NCI-H226 (cell line): Measurements from ENCODE around the gene NEDD4.
"Not testable (repeated sequence)": the region's sequence is repeated elsewhere in the genome, so short reads cannot be mapped to it uniquely, and the experiment has no call there.

ENCODE experiments used
- DNase-seq: peaks from one replicate; pipeline ENCODE4 v3.0.0-alpha.2; 2015

The NEDD4 gene

GRCh38 chr15:55993111-55993803 lies at the start of gene NEDD4:
TSS of gene NEDD4 (minus strand) at chr15:55993612. CDS start at chr15:55993555, 57 bp downstream.
- DNase-seq = peak; percentile 93

DNA sequence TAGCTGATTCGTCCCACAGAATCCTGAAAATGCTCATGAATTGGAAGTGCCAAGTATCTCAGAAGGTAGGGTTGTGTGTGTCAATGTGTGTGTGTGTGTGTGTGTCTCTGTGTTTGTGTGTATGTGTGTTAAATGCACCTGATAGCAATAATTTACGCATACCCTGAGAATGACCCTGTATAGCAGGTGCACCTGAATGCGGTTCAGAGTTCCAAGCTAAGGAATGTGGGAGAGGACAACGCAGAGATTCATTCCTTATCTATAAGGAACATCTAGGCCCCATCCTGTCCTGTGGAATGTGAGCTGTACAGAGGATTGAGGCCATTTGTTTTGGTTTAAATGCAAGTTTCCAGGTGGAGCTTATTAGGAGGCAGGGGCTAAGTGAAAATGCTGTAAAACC lies 49.1 kb upstream of the NEDD4 start:
- DNase-seq = no peak

DNA sequence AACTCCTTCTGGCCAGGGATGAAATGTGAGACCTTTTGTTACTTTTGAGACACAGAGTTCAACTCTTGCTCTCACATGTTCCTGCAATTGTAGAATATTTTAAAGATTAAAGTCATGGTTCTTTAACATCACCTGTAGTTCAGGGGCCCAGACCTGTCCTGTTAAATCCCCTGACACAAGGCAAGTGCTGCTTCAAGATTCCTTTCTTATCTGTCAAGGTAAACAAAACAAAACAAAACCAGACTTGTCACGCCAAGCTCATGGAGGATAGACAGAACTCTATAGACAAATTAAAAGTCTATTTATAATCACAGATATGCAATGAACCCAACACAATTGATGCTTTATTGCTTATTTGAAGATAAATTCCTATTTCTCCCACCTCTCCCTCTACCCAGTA lies 48.6 kb upstream of the NEDD4 start:
- DNase-seq = no peak

DNA sequence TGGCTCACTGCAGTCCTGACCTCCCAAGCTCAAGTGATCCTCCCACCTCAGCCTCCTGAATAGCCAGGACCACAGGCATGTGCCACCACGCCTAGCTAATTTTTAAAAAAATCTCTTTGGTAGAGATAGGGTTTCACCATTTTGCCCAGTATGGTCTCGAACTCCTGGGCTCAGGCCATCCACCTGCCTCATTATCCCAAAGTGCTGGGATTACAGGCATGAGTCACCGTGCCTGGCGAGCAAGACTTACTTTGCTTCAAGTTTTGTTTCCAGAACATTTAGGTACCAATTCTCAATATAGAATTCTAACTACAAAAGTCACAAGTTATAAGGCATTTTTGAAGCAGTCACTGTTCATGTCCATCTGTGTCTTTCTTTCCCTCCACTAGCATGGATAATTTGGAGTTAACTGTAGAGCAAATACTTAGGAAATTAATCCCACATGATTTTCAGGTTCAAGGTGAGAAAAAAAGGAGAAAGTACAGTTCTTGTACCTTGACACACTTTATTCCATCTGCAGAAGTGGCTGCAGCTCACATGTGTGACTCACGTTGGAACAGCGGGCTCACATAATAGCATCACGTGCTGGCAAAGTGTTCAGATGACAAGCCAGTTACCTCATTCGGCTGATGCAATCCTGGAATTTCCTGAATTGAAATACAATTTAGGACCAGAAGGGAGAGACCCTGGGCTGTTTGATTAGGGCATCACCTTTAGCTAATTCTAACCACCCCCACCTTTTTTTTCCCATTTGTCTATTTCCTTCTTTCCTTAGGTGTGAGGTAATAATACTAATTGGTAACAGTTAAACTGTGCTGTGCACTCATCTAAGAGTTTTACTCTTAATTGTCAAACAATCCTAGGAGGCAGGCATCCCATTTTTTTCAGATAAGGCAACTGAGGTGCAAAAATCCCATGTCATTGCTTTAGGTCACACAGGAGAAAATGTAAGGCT lies 46.9 kb upstream of the NEDD4 start:
- DNase-seq = peak; percentile 98

GRCh38 chr15:56038707-56039106 lies 45.3 kb upstream of the NEDD4 start:
- DNase-seq = no peak

- DNase-seq = no peak
These were observed 44.6 kb upstream of the NEDD4 start for GRCh38 chr15:56038015-56038414.

- no peak for DNase-seq
These were observed 43.2 kb upstream of the NEDD4 start for GRCh38 chr15:56036546-56037067.

DNA sequence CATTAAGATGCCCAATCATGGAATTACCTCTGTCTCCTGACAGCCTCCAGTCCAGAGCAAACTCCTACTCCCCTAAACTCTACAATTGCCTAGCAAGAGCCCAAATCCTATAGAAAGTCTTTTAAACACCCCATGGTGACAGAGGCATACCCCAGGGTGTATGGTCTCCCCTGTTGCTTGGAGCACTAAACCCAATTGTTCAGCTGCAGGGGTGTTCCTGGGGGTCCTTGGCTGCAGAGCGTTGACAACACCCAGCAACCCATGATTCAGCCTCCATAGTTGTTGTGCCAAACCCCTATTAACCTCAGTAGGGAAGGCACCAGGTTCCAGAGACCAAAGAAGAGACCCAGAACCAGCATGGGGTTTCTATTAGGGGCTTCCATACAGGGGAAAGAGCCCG lies 41.8 kb upstream of the NEDD4 start:
- DNase-seq = no peak

DNA sequence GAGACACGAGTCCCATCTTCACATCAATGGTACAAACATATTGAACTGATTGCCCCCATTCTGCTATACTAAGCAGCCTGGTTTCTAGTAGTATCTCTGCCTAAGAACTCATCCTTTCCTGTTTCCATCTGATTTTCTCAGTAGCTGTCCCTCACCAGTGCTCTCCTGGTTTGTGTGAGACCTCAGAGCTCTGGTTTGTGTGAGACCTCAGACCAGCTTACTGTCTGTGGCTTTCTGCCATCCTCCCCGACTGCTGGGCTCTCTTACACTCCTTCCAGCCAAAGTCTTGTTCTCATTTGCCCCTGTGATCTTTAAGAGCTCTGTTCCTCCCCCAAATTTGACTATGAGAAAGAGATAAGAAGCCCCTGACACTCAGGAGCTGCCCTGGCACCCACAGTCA lies 41.1 kb upstream of the NEDD4 start:
- no peak for DNase-seq

DNA sequence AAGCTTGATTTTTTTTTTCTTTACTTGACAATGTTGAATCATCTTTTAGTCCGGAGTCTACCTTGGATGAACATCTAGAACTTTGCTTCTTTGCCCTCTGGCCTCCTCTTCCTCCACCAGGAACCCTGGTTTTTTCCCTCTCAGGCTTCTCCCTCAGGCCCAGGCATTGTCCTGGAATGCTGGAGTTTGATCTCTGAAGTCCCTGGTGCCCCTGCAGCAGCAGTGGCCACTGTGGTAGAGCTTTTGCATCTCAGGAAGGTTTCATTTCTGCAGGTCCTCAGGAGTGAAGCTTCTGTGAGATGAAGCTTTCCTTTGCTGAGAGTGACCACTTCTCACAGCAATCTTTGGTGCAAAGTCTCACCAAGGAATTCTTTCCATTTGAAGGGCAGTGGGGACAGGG lies 39.0 kb upstream of the NEDD4 start:
- no peak for DNase-seq

GRCh38 chr15:56031836-56032235 lies 38.4 kb upstream of the NEDD4 start:
- no peak for DNase-seq

- no peak for DNase-seq
These were observed 38.0 kb upstream of the NEDD4 start for GRCh38 chr15:56031402-56031801.

- DNase-seq = peak; percentile 88
These were observed 35.0 kb upstream of the NEDD4 start for GRCh38 chr15:56028430-56028829.

- peak; percentile 49 for DNase-seq
These were observed 29.7 kb upstream of the NEDD4 start for GRCh38 chr15:56023160-56023559.

DNA sequence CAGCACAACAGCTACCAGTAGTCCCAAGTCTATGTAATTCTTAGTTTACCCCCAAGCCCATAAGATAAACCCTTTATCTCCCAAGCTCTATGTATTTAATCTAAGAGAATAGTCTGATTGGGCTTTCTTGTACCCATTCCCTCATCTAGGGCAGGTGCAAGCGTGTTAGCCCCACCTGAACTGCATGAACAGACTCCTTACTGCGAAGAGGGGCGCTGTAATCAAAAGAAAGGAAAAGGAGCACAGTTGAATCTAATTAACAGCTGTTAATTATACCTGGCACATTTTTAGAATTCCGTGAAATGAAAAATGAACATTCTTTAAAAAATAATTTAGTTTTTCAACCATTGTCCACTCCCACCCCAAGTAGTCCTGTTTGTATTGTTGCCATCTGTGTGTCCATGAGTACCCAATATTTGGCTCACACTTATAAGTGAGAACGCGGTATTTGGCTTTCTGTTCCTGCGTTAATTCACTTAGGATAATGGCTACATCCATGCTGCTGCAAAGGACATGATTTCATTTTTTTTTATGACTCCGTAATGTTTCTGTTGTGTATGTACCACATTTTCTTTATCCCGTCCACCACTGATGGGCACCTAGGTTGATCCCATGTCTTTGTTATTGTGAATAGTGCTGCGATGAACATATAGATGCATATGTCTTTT lies 26.5 kb upstream of the NEDD4 start:
- no peak for DNase-seq

DNA sequence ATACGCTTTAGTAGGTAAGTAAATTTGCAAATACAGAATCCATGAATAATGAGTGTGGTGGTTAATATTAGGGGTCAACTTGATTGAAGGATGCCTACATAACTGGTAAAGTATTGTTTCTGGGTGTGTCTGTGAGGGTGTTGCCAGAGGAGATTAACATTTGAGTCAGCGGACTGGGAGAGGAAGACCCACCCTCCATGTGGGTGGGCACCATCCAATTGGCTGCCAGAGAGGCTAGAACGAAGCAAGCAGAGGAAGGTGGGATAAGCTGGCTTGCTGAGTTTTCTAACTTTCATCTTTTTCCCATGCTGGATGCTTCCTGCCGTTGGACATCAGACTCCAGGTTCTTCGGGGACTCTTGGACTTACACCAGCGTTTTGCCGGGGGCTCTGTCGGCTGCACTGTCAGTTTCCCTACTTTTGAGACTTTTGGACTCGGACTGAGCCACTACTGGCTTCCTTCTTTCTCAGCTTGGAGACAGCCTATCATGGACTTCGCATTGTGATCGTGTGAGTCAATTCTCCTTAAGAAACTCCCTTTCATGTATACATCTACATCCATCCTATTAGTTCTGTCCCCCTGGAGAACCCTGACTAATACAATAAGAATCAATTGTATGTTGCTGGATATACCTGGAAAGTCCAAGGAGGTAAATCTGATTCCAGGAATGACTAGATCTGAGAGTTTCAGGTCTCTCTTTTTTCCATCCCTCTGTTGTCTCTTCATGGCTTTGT lies 25.8 kb upstream of the NEDD4 start:
- peak; percentile 92 for DNase-seq

DNA sequence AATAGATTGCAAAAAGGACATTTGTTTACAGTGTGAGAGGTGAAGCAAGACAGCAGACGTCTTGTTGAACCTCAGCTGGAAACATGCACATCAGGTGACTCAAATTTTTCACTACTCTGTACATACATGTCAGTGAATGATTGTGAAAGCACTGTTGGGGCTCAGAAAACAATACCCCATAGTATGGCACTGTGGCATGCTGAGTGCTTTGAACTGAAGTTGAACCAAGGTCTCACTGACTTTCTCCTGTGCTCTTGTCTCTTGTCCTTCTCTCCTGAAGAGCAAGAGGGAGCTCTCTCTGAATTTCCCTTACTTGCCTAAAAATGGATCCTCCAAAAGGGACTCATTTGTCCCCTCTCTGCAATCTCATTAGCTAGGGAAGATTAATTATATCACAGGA lies 24.5 kb upstream of the NEDD4 start:
- DNase-seq = peak; percentile 40

- DNase-seq = no peak
These were observed 24.1 kb upstream of the NEDD4 start for GRCh38 chr15:56017511-56017910.

DNA sequence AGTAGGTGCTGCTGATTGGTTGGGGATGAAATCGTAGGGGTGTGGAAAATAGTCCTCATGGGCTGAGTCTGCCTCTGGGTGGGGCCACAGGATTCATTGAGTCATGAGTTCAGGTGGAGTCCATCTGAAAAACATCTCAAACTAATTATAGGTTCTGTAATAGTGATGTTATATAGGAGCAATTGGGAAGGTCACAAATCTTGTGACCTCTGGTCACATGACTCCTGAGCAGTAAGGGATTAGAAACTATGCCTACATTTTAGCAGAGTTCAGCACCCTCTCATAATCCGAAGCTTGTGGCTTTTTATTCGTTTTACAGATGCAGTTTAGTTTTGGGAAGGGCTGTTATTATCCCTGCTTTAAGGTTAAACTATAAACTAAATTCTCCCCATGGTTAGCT lies 22.9 kb upstream of the NEDD4 start:
- no peak for DNase-seq

DNA sequence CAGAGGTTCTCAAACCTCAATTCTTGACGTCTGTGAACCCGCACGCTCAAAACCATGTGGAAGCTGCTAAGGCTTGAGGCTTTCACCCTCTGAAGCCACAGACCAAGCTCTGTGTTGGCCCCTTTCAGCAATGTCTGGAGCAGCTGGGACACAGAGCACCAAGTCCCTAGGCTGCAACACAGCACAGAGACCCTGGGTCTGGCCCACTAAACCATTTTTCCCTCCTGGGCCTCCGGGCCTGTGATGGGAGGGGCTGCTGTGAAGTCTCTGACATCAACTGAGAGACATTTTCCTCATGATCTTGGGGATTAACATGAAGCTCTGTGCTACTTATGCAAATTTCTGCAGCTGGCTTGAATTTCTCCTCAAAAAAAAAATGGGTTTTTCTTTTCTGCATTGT lies 21.3 kb upstream of the NEDD4 start:
- no peak for DNase-seq

GRCh38 chr15:56007053-56007452 lies 13.6 kb upstream of the NEDD4 start:
- DNase-seq = not testable (repeated sequence)

DNA sequence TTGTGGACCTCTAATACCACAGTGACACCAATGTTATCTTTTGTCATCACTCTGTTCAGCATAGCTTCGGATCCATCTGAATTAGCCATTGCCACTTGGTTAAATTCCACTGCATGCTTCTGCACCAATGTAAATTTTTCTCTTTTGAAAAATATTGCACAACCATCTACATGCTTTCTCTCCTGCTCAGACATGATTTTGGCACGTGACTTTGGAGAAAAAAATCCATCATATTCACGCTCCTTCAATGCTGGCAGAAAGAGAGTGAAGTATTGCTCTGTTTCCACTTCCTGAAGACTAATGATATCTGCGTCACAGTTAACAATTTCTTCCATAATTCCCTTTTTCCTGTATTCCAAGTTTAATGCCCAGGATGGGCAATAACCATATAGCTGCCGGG lies 13.0 kb upstream of the NEDD4 start:
- not testable (repeated sequence) for DNase-seq

- not testable (repeated sequence) for DNase-seq
These were observed 10.9 kb upstream of the NEDD4 start for GRCh38 chr15:56004281-56004680.
